ENCODE measurements around the gene NR3C2. TPM values are rescaled to one million over a fixed set of nuclear protein-coding genes. Genes with fewer than 3 reads are reported as not detected.

Gene NR3C2
- total and polyA plus RNA-seq, 12 donors: 2.2 to 28.6 (median 23.3) TPM

DNA sequence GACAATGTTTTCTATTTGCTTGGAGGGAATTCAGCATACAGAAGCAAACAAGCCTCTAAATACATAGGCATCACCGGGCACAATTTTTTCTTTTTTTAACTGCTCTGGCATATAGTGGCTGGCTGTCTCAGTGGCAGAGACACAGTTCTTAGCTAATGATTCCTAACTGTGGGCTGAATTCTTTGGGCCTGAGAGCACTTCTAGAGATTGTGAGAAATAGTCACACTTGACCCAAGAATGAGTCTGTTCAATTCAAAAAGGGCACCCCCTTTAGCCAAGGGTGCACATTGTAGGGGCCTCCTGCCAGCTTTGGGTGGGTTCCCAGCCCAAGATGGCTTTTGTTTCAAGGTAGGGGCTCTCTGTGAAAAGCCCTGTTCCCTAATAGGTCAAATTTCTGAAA is 364.6 kb downstream of the NR3C2 start:
- intact Hi-C loops (cut with DNase I): no loop called here
- Histone ChIP-seq H3K4me1 (peaks cover 0 to 30% (median 14%) of the 10 kb centered on the region in 9 donors), H3K4me3 (no peak overlapping the region), H3K27ac (peak overlapping the region in 2 of 10 donors; percentile 24 to 31), H3K27me3 (no peaks in the 10 kb centered on the region), H3K36me3 (peaks cover 0 to 95% (median 23%) of the 10 kb centered on the region in 9 donors), H3K9me3 (peaks cover 0 to 27% (median 4%) of the 10 kb centered on the region in 11 donors)
- DNase-seq (no peak), ATAC-seq (no peak)
- TF ChIP-seq, protein P1, sequence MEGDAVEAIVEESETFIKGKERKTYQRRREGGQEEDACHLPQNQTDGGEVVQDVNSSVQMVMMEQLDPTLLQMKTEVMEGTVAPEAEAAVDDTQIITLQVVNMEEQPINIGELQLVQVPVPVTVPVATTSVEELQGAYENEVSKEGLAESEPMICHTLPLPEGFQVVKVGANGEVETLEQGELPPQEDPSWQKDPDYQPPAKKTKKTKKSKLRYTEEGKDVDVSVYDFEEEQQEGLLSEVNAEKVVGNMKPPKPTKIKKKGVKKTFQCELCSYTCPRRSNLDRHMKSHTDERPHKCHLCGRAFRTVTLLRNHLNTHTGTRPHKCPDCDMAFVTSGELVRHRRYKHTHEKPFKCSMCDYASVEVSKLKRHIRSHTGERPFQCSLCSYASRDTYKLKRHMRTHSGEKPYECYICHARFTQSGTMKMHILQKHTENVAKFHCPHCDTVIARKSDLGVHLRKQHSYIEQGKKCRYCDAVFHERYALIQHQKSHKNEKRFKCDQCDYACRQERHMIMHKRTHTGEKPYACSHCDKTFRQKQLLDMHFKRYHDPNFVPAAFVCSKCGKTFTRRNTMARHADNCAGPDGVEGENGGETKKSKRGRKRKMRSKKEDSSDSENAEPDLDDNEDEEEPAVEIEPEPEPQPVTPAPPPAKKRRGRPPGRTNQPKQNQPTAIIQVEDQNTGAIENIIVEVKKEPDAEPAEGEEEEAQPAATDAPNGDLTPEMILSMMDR (IDR thresholded peaks at IDR 0.05): no peak
- 80 to 84% methylated on average over 1 of the region's 1 CpG for WGBS, 2 donors

GRCh38 chr4:148076964-148077363 is 365.2 kb downstream of the NR3C2 start:
- intact Hi-C loops (cut with DNase I): no loop called here
- 93 to 95% methylated on average over 5 of the region's 5 CpGs for WGBS, 2 donors
- H3K9me3 ChIP-seq: peaks cover 0 to 27% (median 4%) of the 10 kb centered on the region in 11 donors
- no peak for DNase-seq
- no peak for ATAC-seq
- TF ChIP-seq, protein P1 (IDR thresholded peaks at IDR 0.05): no peak
- peaks cover 0 to 99% (median 23%) of the 10 kb centered on the region in 9 donors for H3K36me3 ChIP-seq
- peak overlapping the region in 1 of 10 donors; percentile 24 for H3K27ac ChIP-seq
- no peak overlapping the region for H3K4me3 ChIP-seq
- peaks cover 0 to 30% (median 14%) of the 10 kb centered on the region in 9 donors for H3K4me1 ChIP-seq
- no peaks in the 10 kb centered on the region for H3K27me3 ChIP-seq

DNA sequence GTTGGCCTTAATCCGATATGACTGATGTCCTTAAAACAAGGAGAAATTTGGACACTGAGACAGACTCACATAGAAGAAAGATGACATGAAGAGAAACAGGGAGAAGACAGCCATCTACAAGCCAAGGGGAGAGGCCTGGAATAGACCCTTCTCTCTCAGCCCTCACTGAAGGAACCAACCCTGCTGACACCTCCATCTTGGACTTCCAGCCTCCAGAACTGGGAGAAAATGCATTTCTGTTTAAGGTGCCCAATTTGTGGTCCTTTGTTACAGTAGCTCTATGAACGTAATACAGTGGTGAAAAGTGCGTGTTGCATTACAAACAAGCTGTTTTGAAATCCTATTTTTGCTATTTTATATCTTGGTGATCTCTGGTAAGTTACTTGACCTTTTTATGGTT is 366.8 kb downstream of the NR3C2 start:
- intact Hi-C loops (cut with DNase I): no loop called here
- no peaks in the 10 kb centered on the region for H3K27me3 ChIP-seq
- H3K27ac ChIP-seq: no peak overlapping the region
- H3K9me3 ChIP-seq: peaks cover 0 to 27% (median 4%) of the 10 kb centered on the region in 11 donors
- 97 to 98% methylated on average over 3 of the region's 3 CpGs for WGBS, 2 donors
- DNase-seq (no peak), ATAC-seq (no peak)
- H3K4me3 ChIP-seq: no peak overlapping the region
- H3K36me3 ChIP-seq: peaks cover 0 to 85% (median 16%) of the 10 kb centered on the region in 9 donors
- TF ChIP-seq, protein P1 (IDR thresholded peaks at IDR 0.05): no peak
- H3K4me1 ChIP-seq: peaks cover 0 to 36% (median 15%) of the 10 kb centered on the region in 9 donors

DNA sequence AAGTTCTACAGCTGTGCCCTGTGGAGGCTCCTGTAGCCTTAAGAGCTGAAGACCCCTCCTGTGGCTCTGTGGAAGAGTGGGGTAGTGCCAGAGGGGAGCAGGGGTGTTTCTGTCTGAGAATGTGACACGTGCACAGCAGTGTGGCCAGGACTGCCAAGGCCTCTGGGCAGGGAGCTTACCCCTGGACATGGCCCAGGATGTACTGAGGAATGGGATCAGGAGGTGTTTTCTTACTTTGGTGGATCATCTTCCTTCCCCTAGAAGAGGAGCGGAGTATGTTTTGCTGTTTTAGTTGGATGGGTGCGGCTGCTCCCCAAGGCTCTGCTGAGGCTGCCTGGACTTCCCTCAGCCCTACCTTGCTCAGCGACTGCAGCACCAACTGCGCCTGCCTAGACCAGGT is 367.8 kb downstream of the NR3C2 start:
- peak overlapping the region in 2 of 10 donors; percentile 13 to 31 for H3K27ac ChIP-seq
- H3K4me1 ChIP-seq: peaks cover 0 to 39% (median 24%) of the 10 kb centered on the region in 9 donors
- ATAC-seq (peak in 1 of 8 donors; percentile 21), DNase-seq (no peak)
- no peak overlapping the region for H3K4me3 ChIP-seq
- no peaks in the 10 kb centered on the region for H3K27me3 ChIP-seq
- peaks cover 0 to 27% (median 4%) of the 10 kb centered on the region in 11 donors for H3K9me3 ChIP-seq
- intact Hi-C loops (cut with DNase I): no loop called here
- peaks cover 0 to 75% (median 15%) of the 10 kb centered on the region in 9 donors for H3K36me3 ChIP-seq
- TF ChIP-seq, protein P1 (IDR thresholded peaks at IDR 0.05): no peak
- 80 to 94% methylated on average over 5 of the region's 5 CpGs for WGBS, 2 donors

Data from heart right ventricle (tissue), 16 donors.